ENCODE data around the gene TNS1.

The TNS1 gene

GRCh38 chr2:217942731-217943335, 60.0 kb downstream of the TNS1 start:
- no peak for DNase-seq

GRCh38 chr2:217941886-217942728, 60.7 kb downstream of the TNS1 start:
- DNase-seq, result no peak

GRCh38 chr2:217941339-217941738, 61.5 kb downstream of the TNS1 start:
- no peak for DNase-seq

GRCh38 chr2:217940261-217941220, 62.3 kb downstream of the TNS1 start:
- no peak for DNase-seq

GRCh38 chr2:217939629-217940245, 63.1 kb downstream of the TNS1 start:
- no peak for DNase-seq

GRCh38 chr2:217939220-217939619, 63.6 kb downstream of the TNS1 start:
- no peak for DNase-seq

GRCh38 chr2:217938036-217938435, 64.8 kb downstream of the TNS1 start:
- no peak for DNase-seq

- no peak for DNase-seq
Observed at GRCh38 chr2:217937446-217937845, 65.3 kb downstream of the TNS1 start.

GRCh38 chr2:217936952-217937351, 65.8 kb downstream of the TNS1 start:
- DNase-seq, result no peak

- no peak for DNase-seq
Observed at GRCh38 chr2:217935901-217936684, 66.7 kb downstream of the TNS1 start.

- no peak for DNase-seq
Observed at GRCh38 chr2:217935235-217935879, 67.4 kb downstream of the TNS1 start.

GRCh38 chr2:217934321-217935131, 68.3 kb downstream of the TNS1 start:
- DNase-seq, result no peak

- DNase-seq, result no peak
Observed at GRCh38 chr2:217933617-217933993, 69.2 kb downstream of the TNS1 start.

GRCh38 chr2:217932803-217933616, 69.8 kb downstream of the TNS1 start:
- no peak for DNase-seq

GRCh38 chr2:217931846-217932560, 70.8 kb downstream of the TNS1 start:
- no peak for DNase-seq

GRCh38 chr2:217930761-217931563, 71.8 kb downstream of the TNS1 start:
- no peak for DNase-seq

Data from right kidney (tissue), 1 donor.